Fibroblast of peridontal ligament (primary cell): ENCODE data around the gene KCNIP1.

ENCODE experiments used
- DNase-seq: peaks from one replicate; pipeline ENCODE4 v3.0.0-alpha.2; 2010; ENCODE audit errors: extremely low read depth

Gene KCNIP1

GRCh38 chr5:170782438-170782837 lies 278.6 kb downstream of the KCNIP1 start:
- no peak for DNase-seq

- no peak for DNase-seq
Measured at GRCh38 chr5:170783498-170784247, 279.9 kb downstream of the KCNIP1 start, which contains the start of gene GABRP. Gene GABRP, plus strand, starts transcription at chr5:170783725. Its CDS starts 4,891 bp downstream, at chr5:170788616.

DNA sequence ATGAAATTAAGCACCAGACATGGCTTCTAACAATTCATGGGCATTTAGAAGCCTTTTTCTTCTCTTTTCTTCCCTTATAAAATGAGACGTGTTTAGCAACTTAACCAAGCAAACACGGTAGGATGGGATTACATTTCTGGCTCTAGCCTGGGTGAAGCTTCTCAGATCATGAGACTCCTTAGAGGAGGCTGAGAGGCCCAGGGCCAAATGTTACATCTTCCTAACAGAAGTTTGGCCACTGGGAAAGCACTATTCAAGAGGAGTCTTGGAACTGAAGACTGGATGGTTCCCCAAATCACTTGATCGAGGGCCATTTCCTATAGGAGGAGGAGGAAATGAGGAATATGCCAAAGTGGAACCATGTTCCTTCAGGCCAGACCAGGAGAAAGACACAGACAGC lies 281.6 kb downstream of the KCNIP1 start:
- DNase-seq, result no peak
